Bronchus fibroblast of lung (primary cell): ENCODE measurements around the gene GGA1. TPM values are rescaled to one million over a fixed set of nuclear protein-coding genes. Genes with fewer than 3 reads are reported as not detected.

Source experiments
- total RNA-seq: library from RNA; depleted of rRNA; stranded (reverse); fragments of >200 nt; gene quantifications from 2 replicates; pipeline ENCODE4 v1.2.3, GENCODE V29; 2015

The GGA1 gene, protein sequence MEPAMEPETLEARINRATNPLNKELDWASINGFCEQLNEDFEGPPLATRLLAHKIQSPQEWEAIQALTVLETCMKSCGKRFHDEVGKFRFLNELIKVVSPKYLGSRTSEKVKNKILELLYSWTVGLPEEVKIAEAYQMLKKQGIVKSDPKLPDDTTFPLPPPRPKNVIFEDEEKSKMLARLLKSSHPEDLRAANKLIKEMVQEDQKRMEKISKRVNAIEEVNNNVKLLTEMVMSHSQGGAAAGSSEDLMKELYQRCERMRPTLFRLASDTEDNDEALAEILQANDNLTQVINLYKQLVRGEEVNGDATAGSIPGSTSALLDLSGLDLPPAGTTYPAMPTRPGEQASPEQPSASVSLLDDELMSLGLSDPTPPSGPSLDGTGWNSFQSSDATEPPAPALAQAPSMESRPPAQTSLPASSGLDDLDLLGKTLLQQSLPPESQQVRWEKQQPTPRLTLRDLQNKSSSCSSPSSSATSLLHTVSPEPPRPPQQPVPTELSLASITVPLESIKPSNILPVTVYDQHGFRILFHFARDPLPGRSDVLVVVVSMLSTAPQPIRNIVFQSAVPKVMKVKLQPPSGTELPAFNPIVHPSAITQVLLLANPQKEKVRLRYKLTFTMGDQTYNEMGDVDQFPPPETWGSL
- 34.6 and 36.3 TPM in 2 replicates for total RNA-seq

DNA sequence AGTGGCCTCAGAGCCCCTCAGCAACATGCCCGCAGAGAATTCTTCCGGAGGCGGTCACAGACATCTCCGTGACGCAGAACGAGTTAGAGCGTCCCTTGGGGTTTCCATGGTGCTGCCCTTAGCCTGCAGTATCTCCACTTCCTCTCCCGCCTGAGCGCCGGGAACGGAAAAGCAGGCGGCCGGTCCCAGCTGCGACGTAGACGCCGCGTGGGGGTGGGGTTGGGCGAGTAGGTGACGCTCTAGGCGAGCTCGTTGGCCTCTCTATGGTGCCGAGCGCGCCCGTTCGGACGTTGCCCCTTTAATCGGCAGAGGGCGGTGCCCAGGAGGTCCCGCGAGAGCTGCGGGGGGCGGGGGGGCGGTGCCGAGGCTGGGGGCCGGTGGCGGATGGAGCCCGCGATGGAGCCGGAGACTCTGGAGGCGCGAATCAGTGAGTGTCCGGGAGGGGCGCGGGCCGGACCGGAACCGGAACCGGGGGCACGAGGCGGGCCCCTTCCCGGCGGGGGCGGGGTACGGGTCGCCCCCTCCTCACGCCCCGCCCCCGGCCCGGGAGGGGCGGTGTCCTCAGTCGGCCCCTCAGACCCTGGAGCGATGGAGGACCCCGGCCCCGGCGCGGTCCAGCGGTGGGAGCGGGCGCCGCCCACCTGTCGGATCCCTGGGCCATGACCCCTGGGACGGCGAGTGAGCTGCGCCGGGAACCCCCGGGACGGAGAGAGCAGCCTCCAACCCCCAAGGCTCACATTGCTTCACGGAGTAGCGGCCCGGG lies at the start of gene GGA1:
Gene GGA1 (plus strand): TSS at position 358 of the 763 bp plus-strand sequence. CDS start 27 bp downstream, at position 385.

DNA sequence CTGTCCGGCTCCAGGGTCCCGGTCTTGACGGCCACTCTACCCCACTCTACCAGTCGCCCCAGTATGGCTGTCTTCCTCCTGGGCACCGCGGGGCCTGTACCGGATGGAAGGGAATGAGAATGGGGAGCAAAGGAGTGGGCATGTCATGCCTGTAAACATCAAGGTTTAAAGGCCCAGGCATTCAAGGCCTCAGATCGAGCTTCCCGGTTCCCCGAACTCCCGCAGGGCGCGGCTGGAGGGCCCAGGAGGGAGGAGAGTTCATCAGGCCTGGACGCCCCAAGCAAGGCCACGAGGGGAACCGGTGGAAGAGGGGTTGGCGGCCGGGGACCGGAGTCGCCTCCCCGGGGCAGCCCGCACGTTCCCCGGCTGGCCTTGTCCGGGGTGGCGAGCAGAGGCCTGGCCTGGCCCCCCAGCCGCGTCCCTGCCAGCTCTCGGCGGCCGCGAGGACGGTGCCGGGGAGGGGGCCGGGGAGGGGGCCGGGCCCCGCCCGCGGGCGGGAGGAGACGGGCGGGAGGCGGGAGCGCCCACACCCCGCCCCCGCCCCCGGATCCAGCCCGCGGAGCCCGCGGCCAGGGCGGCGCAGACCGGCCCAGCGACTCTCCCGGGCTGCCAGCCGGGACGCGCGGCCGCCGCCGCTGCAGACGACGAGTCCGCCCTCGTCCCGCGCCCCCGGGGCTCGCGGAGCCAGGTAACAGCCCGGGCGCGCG lies 48.6 kb upstream of the GGA1 start, which contains the start of gene CDC42EP1:
Gene CDC42EP1 (plus strand): TSS at position 580 of the 707 bp plus-strand sequence. CDS start 5,870 bp downstream, outside the sequence.

DNA sequence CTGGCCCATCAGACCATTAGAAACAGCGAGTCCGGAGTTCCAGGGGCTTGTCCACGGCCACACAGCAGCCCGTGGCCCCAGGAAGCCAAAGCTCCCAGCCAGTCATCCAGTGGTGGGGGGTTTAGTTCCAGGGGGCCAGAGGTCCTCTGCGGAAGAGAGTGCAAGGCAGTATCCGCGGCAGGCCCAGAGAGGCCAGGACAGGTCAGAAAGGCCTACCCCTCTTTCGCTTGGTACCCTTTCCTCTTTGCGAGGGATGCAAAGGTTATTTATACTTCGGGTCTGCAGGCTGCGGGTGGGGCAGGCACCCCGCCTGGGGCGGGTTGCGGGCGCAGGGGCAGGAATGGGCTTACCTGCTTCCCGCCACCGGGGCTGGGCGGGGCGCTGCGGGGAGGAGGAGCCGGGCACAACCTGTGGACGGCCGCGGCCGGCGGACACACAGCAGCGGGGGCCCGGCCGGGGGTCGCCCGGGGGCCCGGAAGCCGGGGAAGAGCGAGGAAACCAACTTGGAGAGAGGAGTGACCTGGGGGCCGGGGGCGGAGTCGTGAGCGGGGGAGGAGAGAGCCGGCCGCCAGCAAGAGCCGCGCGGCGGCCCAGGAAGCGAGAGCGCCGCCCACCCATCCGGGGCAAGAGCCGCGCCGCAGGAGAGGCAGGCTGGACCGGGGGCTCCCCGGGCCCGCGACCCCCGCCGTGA lies 30.6 kb downstream of the GGA1 start, which contains the start of gene SH3BP1:
Gene SH3BP1 (plus strand): TSS at position 600 of the 691 bp plus-strand sequence. CDS start 119 bp downstream, outside the sequence.

DNA sequence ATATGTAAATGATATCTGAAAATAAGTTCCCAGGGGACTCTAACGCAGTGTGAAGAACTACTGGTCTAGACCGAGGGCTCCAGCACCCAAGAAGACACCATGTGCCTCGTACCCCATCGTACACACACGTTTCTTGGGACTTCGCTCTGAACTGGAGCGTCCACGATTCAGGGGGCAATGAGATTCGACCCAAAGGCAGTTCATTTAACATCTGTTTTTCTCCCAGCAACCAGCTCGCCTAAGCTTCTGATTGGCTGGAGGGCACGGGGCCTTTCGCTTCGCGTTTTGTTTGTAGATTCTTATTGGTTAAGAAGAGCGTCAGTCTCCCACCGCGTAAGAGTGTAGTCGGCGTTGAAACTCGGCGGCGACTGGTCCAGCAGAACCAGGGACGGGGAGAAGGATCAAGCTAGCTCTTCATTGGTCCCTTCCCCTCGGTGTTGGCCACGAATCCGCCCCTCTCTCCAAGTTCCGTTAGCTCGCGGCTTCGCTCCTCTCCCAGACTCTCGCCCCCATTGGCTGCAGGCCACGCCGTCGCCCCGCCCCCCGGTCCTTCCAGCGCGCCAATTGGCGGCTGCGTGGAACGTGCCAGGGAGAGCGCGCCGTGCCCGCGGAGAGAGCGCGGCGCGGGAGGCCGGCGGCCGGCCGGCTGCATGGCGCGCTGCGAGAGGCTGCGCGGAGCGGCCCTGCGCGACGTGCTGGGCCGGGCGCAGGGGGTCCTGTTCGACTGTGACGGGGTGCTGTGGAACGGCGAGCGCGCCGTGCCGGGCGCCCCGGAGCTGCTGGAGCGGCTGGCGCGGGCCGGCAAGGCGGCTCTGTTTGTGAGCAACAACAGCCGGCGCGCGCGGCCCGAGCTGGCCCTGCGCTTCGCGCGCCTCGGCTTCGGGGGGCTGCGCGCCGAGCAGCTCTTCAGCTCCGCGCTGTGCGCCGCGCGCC lies 49.8 kb downstream of the GGA1 start, which contains the start of gene PDXP:
Gene PDXP (plus strand): TSS at position 591 of the 933 bp plus-strand sequence. CDS start 60 bp downstream, at position 651.

DNA sequence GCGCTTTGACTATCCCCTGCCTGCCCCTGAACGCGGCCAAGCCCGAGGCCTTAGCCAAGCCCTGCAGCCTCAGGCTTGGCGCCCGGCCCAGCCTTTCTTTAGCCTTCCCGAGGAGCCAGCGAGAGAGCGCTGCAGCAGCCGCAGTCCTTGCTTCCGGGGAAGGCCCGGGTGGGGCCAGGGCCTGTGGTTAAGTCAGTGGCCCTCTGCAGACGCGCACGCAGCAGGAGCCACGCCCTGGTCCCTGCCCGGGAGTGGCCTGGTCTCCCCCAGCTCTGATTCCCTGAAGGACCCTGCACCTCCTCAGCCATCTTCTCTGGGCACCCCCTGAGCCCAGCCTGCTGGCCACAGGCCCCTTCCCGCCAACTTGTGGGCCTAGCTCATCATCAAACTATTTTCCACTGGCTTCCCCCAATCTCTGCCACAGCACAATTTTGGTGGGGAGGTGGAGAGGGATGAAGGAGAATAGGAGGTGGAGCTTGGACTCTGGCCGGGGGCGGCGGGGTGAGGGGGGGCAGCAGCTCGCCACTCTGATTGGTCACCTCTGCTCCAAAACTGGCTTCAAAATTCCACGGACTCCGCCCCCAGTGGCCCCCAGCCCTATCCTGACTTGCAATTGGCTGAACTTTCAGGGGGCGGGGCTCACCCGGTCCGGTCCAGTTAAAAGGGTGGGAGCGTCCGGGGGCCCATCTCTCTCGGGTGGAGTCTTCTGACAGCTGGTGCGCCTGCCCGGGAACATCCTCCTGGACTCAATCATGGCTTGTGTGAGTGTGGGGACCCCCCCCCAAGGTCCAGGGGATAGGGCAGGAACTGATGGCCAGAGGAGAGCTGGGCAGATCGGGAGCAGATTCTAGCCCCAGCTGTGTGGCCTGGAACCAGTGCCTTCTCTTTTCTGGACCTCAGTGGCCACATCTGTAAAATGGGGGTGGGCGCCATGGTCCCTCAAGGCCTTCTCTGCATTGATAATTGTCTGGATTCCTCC lies 66.6 kb downstream of the GGA1 start, which contains the start of gene LGALS1:
Gene LGALS1 (plus strand): TSS at position 686 of the 979 bp plus-strand sequence. CDS start 67 bp downstream, at position 753.

Other genes with a start within 250 kb of the GGA1 start
- 1.3 TPM in 2 replicates for gene ELFN2, start 181.4 kb upstream of the GGA1 start, total RNA-seq
- gene MFNG, start 122.5 kb upstream of the GGA1 start, total RNA-seq: 0.15 TPM in 1 of 2 replicates, not detected in the other
- 6.4 and 8.9 TPM in 2 replicates for gene CARD10, start 89.4 kb upstream of the GGA1 start, total RNA-seq
- gene CDC42EP1, start 48.4 kb upstream of the GGA1 start, total RNA-seq: 70.0 and 73.6 TPM in 2 replicates
- not detected in 2 replicates for gene LGALS2, start 28.7 kb upstream of the GGA1 start, total RNA-seq
- gene SH3BP1, start 30.8 kb downstream of the GGA1 start, total RNA-seq: 7.6 and 8.9 TPM in 2 replicates
- 14.1 and 14.9 TPM in 2 replicates for gene PDXP, start 49.9 kb downstream of the GGA1 start, total RNA-seq
- gene LGALS1, start 66.8 kb downstream of the GGA1 start, total RNA-seq: 7,222 and 8,728 TPM in 2 replicates
- 48.6 and 61.5 TPM in 2 replicates for gene NOL12, start 77.5 kb downstream of the GGA1 start, total RNA-seq
- 85.7 and 87.7 TPM in 2 replicates for gene TRIOBP, start 88.2 kb downstream of the GGA1 start, total RNA-seq
- 35.2 and 44.4 TPM in 2 replicates for gene GCAT, start 199.1 kb downstream of the GGA1 start, total RNA-seq
- gene GALR3, start 214.5 kb downstream of the GGA1 start, total RNA-seq: not detected in 2 replicates
- 28.5 and 31.4 TPM in 2 replicates for gene ANKRD54, start 235.5 kb downstream of the GGA1 start, total RNA-seq
- gene EIF3L, start 240.6 kb downstream of the GGA1 start, total RNA-seq: 337 and 409 TPM in 2 replicates